Stimulated activated naive CD8-positive, alpha-beta T cell treated with anti-CD3 and anti-CD28 coated beads, Interleukin-15, amount 100 ng/mL, for 72 hours (primary cell): ENCODE results near the gene TUB.

Experiments
- ATAC-seq: fragments of 150-1000 bp; cut with Tn5 transposase; 2 replicates; pipeline ENCODE4 v1.10.0; 2021; ENCODE audit warnings: mild to moderate bottlenecking, moderate library complexity
- DNase-seq, 2 donors: peaks; one replicate each; pipeline ENCODE4 v3.0.0; 2021 to 2022
- H3K27ac Mint-ChIP-seq, 2 donors: one replicate each; pipeline ENCODE4 v1.8.0; 2022; ENCODE audit warnings: mild to moderate bottlenecking in 2 of 2, mixed read lengths in 2 of 2, moderate library complexity in 2 of 2
- H3K27me3 Mint-ChIP-seq: one replicate; pipeline ENCODE4 v1.8.0; 2022; ENCODE audit warnings: mixed read lengths
- H3K4me1 Mint-ChIP-seq: one replicate; pipeline ENCODE4 v1.8.0; 2022; ENCODE audit warnings: mild to moderate bottlenecking, mixed read lengths
- H3K4me3 Mint-ChIP-seq, 2 donors: one replicate each; pipeline ENCODE4 v1.8.0; 2022; ENCODE audit warnings: mild to moderate bottlenecking in 2 of 2, mixed read lengths in 2 of 2, moderate library complexity in 1 of 2
- H3K9me3 Mint-ChIP-seq, 2 donors: one replicate each; pipeline ENCODE4 v1.8.0; 2022; ENCODE audit warnings: mixed read lengths in 2 of 2

The TUB gene

DNA sequence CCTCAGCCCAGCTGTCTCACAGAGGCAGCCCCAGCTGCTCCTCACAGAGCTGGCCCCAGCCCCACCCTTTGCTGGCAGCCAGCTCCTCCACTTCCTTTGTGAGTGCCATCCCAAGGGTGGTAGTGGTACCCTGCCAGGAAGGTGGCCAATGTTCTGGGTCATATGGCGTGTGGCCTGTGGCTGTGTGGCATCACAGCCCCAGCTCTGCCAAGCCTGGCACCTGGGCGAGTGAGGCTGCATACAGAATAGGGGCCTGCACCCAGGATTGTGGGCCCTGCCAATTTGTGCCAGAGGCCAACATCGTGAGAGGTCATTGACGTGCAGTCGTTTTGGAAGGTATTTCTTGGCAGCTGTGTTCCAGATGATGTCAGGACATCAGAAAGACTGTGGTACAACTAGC, 10.7 kb downstream of the TUB start:
- DNase-seq (no peak), ATAC-seq (no peak)
- Mint-ChIP-seq H3K9me3 (no peaks in the 10 kb centered on the region), H3K4me3 (no peak overlapping the region), H3K27me3 (peaks cover 5% of the 10 kb centered on the region), H3K27ac (peak overlapping the region in 1 of 2 donors; percentile 69), H3K4me1 (peaks cover 5% of the 10 kb centered on the region)

DNA sequence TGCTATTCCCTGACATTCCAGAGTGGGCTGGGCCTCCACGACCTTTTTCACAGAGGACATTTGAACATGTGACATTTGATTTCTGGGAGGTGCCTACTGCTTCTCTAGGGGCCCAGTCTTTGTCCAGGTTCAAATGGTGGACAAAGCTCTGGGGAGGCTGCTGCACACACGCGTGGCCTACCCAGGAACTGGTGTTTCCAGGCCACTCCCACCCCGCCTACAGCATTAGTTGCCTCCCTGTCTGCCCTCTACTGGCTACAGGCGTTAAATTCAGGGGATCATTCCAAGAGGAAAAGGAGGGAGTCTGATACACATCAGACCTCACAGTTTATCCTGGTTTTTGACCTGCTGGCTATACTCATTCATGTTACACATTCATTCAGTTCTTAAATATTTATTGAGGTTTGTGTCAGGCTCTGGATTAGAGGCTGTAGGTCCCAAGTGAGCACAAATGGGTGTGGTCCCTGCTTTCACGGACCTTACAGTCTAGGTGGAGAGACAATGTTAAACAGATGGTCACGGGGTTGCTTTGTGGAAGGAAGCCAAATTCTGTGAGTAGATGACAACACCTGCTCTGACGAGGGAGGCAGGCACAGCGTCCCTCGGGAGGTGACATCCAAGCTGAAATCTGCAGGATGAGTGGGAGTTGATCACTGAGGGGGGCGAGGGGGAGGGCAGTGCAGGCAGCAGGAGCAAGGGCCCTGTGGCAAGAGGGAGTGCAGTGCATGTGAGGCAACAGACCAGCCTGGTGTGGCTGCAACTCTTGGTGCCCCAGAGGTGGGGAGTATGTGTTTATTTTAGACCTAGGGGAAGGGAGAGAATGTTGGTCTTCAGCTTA, 11.8 kb downstream of the TUB start:
- DNase-seq (peak in 1 of 2 donors; percentile 41), ATAC-seq (peak; percentile 62)
- peaks cover 5% of the 10 kb centered on the region for H3K4me1 Mint-ChIP-seq
- peak overlapping the region in 1 of 2 donors; percentile 68 for H3K27ac Mint-ChIP-seq
- no peak overlapping the region for H3K4me3 Mint-ChIP-seq
- no peaks in the 10 kb centered on the region for H3K9me3 Mint-ChIP-seq
- H3K27me3 Mint-ChIP-seq, result no peaks in the 10 kb centered on the region

DNA sequence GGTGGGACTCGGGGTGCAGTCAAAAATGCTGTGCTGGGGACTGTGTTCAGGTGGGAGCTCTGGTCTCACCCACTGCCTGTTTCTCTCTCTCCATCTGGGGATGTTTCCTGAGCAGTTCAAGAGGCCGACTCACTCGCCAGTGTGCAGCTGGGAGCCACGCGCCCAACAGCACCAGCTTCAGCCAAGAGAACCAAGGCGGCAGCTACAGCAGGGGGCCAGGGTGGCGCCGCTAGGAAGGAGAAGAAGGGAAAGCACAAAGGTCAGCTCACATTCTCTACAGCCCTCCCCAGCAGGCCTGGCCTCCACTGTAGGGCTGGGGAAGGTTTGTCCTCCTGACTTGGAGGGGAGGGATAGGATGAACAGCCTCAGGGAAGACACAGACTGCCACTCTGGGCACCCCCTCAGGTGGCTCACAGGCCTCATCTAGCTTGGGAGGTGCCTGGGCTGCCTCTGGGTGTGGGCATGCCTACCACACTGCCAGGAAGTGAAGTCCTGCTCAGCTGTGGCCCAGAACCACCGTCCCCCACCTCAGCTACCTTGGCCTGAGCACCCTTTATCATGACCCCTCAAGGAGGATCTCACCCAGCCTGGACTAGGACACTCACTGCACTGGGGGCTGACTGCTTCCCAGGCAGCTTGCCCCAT, 13.0 kb downstream of the TUB start:
- H3K9me3 Mint-ChIP-seq, result no peaks in the 10 kb centered on the region
- ATAC-seq (no peak), DNase-seq (no peak)
- H3K4me3 Mint-ChIP-seq, result no peak overlapping the region
- no peaks in the 10 kb centered on the region for H3K27me3 Mint-ChIP-seq
- peaks cover 5% of the 10 kb centered on the region for H3K4me1 Mint-ChIP-seq
- H3K27ac Mint-ChIP-seq, result peak overlapping the region; percentile 6 to 52

DNA sequence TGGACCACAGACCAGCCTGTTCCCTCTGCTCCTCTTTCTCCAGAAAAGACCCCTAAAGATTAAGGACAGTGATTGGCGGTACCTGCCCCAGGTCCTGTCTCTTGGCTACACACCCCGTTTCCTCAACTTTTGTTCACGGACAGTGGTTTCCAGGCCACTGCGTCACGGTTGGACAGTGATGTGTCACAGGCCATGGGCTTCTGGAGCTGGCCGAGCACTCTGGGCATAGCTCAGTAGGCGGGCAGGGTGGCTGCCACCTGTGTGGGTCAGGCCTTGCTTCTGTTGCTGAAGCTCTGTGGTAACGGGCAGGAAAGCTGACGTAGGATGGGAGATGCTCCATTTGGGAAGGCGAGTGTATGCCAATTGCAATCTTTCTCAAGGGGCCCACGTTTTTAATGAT, 13.6 kb downstream of the TUB start:
- peaks cover 5% of the 10 kb centered on the region for H3K4me1 Mint-ChIP-seq
- H3K4me3 Mint-ChIP-seq, result no peak overlapping the region
- ATAC-seq (no peak), DNase-seq (no peak)
- H3K27ac Mint-ChIP-seq, result peak overlapping the region in 1 of 2 donors; percentile 65
- no peaks in the 10 kb centered on the region for H3K27me3 Mint-ChIP-seq
- H3K9me3 Mint-ChIP-seq, result no peaks in the 10 kb centered on the region

DNA sequence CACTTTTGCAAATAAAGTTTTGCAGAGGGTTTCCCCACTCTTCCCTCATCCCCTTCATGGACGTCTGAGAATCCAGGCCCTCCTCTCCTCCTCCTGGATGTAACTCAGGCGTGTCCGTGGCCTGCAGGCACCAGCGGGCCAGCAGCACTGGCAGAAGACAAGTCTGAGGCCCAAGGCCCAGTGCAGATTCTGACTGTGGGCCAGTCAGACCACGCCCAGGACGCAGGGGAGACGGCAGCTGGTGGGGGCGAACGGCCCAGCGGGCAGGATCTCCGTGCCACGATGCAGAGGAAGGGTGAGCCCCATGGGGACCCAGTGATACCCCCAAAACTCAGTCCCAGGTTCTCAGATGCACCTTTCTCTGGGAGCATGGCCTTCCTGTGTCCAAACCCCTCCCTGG, 14.4 kb downstream of the TUB start:
- H3K4me1 Mint-ChIP-seq, result peaks cover 5% of the 10 kb centered on the region
- no peak for ATAC-seq
- H3K9me3 Mint-ChIP-seq, result no peaks in the 10 kb centered on the region
- no peak for DNase-seq
- no peak overlapping the region for H3K4me3 Mint-ChIP-seq
- no peak overlapping the region for H3K27ac Mint-ChIP-seq
- no peaks in the 10 kb centered on the region for H3K27me3 Mint-ChIP-seq

DNA sequence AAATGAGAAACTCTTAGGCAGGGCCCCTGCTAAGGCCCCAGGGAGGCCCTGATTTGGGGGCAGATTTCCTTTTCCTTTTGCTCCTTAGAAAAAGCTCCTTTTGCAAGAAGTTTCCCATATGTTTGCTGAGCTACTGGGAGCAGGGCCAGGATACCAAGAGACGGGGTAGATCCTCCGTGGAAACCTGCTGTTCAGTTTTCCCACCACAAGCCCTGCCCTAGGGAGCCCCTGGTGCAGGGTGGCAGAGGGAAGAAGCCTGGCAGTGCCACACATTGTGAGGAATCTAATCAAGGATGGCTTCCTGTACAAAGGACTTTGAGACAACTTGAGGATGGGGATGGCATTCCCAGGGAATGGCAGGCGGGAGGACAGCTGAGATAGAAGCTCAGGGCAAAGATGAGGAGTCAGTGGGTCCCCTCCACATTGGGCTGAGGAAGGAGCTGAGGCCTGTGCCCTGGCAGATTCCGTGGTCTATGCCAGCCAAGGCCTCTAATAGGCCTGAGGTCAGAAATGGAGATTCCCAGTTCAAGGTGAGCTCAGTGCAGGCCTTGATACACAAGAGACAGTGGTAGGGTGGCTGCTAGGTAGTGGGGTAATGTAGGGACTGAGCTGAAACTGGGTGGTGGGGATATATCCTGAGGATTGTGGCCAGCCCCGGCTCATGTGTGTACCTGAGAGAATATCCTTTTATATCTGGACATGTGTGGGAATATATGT, 15.0 kb downstream of the TUB start:
- Mint-ChIP-seq H3K4me3 (no peak overlapping the region), H3K4me1 (peaks cover 5% of the 10 kb centered on the region), H3K9me3 (no peaks in the 10 kb centered on the region), H3K27me3 (no peaks in the 10 kb centered on the region), H3K27ac (no peak overlapping the region)
- ATAC-seq (no peak), DNase-seq (peak in 1 of 2 donors; percentile 1)

DNA sequence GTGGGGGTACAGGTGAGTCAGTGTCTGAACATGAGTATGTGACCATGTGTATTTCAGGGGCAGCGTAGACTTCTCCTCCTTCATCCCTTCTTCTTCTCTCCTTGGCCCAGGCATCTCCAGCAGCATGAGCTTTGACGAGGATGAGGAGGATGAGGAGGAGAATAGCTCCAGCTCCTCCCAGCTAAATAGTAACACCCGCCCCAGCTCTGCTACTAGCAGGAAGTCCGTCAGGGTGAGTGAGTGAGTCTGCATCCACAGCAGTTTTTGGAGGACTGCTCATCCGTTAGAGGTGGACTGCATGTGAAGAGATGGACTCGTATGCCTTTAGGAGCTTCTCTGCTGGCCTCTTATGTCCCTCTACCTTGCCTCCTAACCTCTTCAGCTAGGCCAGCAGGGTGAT, 15.6 kb downstream of the TUB start:
- Mint-ChIP-seq H3K4me3 (no peak overlapping the region), H3K27ac (no peak overlapping the region), H3K4me1 (peaks cover 5% of the 10 kb centered on the region), H3K9me3 (no peaks in the 10 kb centered on the region), H3K27me3 (no peaks in the 10 kb centered on the region)
- DNase-seq (no peak), ATAC-seq (no peak)

DNA sequence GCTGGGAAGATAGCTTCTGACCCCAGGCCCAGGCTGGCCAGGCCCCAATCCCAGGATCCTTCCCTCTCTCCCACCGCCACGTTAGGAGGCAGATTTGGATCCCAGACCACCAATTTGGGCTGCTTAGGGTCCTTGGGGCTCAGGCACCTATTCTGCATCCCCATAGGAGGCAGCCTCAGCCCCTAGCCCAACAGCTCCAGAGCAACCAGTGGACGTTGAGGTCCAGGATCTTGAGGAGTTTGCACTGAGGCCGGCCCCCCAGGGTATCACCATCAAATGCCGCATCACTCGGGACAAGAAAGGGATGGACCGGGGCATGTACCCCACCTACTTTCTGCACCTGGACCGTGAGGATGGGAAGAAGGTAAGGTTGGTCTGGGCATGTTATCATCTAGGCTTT, 16.1 kb downstream of the TUB start:
- peaks cover 5% of the 10 kb centered on the region for H3K4me1 Mint-ChIP-seq
- H3K9me3 Mint-ChIP-seq, result no peaks in the 10 kb centered on the region
- no peak overlapping the region for H3K4me3 Mint-ChIP-seq
- no peak overlapping the region for H3K27ac Mint-ChIP-seq
- DNase-seq, result peak in 1 of 2 donors; percentile 7
- ATAC-seq, result no peak
- H3K27me3 Mint-ChIP-seq, result no peaks in the 10 kb centered on the region

DNA sequence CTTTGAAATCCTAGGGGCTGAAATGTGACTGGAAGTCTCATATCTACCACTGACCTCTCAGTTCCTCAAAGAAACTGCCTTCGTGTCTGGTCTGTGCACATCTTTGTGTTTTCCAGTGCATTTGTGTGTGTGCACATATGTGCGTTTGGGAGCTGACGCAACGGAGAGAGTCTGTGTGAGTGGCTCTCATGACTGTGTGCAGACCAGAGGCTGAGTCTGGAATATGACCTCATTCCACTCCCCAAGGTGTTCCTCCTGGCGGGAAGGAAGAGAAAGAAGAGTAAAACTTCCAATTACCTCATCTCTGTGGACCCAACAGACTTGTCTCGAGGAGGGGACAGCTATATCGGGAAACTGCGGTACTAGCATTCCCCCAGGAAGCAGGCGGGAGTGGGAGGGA, 16.5 kb downstream of the TUB start:
- no peaks in the 10 kb centered on the region for H3K27me3 Mint-ChIP-seq
- ATAC-seq (no peak), DNase-seq (peak in 1 of 2 donors; percentile 1)
- H3K4me3 Mint-ChIP-seq, result no peak overlapping the region
- no peak overlapping the region for H3K27ac Mint-ChIP-seq
- H3K4me1 Mint-ChIP-seq, result peaks cover 3% of the 10 kb centered on the region
- H3K9me3 Mint-ChIP-seq, result no peaks in the 10 kb centered on the region

DNA sequence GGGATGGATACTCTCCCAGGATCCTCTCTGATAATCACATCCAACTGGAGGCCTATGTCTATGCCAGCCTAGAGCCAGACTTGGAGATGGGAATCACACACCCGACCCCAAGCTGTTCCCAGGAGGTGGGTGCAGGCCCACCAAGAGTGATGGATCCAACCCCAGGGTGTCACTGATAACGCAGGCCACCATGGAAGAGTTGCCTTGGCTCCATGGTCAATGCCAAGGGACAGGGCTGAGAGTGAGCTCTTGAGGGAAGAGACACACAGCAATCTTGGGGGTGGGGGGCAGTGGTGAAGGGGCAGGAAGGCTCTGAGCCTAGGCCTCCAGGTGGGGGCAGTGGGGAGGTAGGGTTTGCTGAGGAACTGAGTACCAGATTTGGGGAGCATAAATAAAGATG, 16.9 kb downstream of the TUB start:
- no peak for ATAC-seq
- Mint-ChIP-seq H3K4me1 (no peaks in the 10 kb centered on the region), H3K9me3 (no peaks in the 10 kb centered on the region)

DNA sequence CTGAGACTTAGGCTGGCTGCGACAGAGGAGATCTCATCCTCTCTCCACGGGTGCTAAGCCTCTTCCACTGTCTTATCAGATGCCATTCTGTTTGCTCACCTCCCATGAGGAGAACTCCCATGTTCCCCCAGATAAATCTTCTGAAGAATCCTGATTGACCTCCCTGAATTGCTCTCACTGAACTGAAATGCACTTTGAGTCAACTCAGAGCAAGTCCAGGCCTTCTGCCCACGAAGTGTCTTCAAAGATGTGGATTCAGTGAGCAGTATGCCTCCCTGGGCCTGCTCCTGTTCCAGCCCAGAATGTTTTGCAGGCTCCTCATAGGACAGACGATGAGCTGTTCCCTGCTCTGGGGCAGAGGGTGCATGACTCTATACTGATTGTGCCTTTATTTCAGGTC, 17.4 kb downstream of the TUB start:
- no peak for ATAC-seq
- Mint-ChIP-seq H3K27me3 (no peaks in the 10 kb centered on the region), H3K9me3 (no peaks in the 10 kb centered on the region), H3K27ac (peak overlapping the region in 1 of 2 donors; percentile 28), H3K4me3 (no peak overlapping the region), H3K4me1 (no peaks in the 10 kb centered on the region)
- DNase-seq, result peak in 1 of 2 donors; percentile 3

More for the DNA sequence above, 16.9 kb downstream of the TUB start:
- Mint-ChIP-seq H3K4me3 (no peak overlapping the region), H3K27ac (no peak overlapping the region), H3K27me3 (no peaks in the 10 kb centered on the region)
- DNase-seq, result peak in 1 of 2 donors; percentile 0

DNA sequence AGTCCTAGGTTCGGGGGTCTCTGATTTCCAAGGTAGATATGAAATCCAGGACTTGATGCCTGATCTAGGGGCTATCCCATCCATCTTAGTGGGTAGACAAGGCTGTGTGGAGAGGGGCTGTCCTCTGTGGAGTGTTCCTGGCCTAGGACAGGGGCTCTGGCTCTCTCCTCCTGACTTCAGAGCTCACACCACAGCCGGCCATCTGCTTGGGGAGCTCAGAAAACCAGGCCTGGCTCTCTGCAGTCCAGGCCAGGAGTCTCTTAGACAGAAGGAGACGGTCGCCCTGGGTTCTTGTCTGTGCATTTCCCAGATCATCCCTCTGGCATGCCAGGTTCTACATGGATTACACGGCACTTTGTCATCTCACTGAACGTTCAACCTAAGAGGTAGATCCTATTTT, 17.9 kb downstream of the TUB start:
- H3K27me3 Mint-ChIP-seq, result no peaks in the 10 kb centered on the region
- ATAC-seq (no peak), DNase-seq (peak in 1 of 2 donors; percentile 3)
- no peaks in the 10 kb centered on the region for H3K9me3 Mint-ChIP-seq
- H3K4me1 Mint-ChIP-seq, result no peaks in the 10 kb centered on the region
- no peak overlapping the region for H3K27ac Mint-ChIP-seq
- H3K4me3 Mint-ChIP-seq, result no peak overlapping the region

DNA sequence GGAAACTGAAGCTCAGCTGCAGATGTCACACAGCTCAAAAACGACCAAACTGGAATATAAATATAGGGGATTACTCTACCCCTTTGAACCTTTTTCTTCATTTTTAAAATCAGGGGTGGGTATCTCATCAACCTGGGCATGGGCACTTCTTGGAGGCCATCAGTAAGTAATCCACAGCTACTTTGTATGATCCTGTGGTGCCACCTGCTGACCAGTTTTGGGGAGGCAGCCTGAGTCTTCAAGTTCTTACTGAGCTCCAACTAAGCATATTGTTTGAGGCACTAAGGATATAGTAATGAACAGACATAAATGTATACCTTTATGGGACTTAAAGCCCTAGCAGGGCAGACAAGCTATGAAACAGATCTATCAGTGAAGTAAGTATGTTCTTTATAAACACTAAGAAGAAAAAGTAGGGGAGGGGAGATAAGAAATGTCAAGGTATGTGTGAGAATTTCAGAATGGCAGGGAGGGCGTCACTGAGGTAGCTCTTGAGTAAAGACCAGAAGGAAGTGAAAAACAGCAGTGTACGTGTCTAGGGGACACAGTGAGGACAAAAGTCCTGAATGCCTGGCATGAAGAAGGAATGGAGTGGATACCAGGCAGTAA, 18.4 kb downstream of the TUB start:
- no peaks in the 10 kb centered on the region for H3K27me3 Mint-ChIP-seq
- H3K4me1 Mint-ChIP-seq, result no peaks in the 10 kb centered on the region
- H3K9me3 Mint-ChIP-seq, result no peaks in the 10 kb centered on the region
- no peak overlapping the region for H3K27ac Mint-ChIP-seq
- DNase-seq (peak; percentile 53 to 59), ATAC-seq (peak; percentile 57)
- H3K4me3 Mint-ChIP-seq, result no peak overlapping the region

DNA sequence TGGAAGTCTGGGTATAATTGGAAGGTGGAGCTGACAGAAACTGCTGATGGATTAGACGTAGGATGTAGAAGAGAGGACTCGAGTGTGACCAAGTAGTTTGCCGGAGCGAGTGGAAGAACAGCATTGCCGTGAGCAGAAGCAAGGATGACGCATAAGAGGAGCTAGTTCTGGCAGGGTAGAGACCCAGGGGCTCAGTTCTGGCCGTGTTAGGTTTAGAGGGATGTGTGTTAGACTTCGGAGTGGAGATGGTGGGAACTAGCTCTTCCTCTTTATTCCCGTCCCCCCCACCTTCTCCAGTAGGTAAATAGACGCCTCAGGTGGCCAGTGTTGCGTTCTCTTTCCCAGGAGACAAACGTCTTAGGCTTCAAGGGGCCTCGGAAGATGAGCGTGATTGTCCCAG, 19.1 kb downstream of the TUB start:
- no peak for ATAC-seq

DNA sequence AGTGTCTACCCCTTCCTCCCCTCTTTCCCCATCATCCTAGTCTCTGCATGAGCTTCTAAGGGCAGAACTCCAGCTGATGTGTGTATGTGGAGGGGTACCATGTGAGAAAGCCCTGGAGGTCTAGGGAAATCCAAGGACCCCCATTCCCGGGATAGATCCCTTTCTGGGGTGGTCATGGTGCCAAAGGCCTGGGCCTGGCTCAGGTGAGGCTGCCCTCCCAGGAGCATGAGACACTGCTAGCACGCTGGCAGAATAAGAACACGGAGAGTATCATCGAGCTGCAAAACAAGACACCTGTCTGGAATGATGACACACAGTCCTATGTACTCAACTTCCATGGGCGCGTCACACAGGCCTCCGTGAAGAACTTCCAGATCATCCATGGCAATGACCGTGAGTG, 19.6 kb downstream of the TUB start:
- no peak for ATAC-seq

More for the DNA sequence above, 19.1 kb downstream of the TUB start:
- DNase-seq, result no peak
- no peaks in the 10 kb centered on the region for H3K4me1 Mint-ChIP-seq
- no peak overlapping the region for H3K27ac Mint-ChIP-seq
- no peak overlapping the region for H3K4me3 Mint-ChIP-seq
- H3K27me3 Mint-ChIP-seq, result no peaks in the 10 kb centered on the region
- H3K9me3 Mint-ChIP-seq, result no peaks in the 10 kb centered on the region

More for the DNA sequence above, 19.6 kb downstream of the TUB start:
- H3K4me1 Mint-ChIP-seq, result no peaks in the 10 kb centered on the region
- DNase-seq, result no peak
- H3K4me3 Mint-ChIP-seq, result no peak overlapping the region
- no peaks in the 10 kb centered on the region for H3K27me3 Mint-ChIP-seq
- H3K9me3 Mint-ChIP-seq, result no peaks in the 10 kb centered on the region
- H3K27ac Mint-ChIP-seq, result no peak overlapping the region
